GM23338 (cell line): ENCODE data around the gene DOCK10. TPM values are rescaled to one million over a fixed set of nuclear protein-coding genes. Genes with fewer than 3 reads are reported as not detected.

ENCODE experiments used
- ATAC-seq: fragments of 200-7000 bp; cut with Tn5 transposase; 3 replicates; pipeline ENCODE4 v1.9.1; 2020
- DNase-seq: peaks from one replicate; pipeline ENCODE4 v3.0.0-alpha.2; 2015; ENCODE audit warnings: low spot score
- H2AFZ ChIP-seq: fragments of 200-600 bp; sonication (generic); 2 replicates; pipeline ENCODE4 v1.8.0; 2016; ENCODE audit warnings: antibody characterized with exemption, mild to moderate bottlenecking, moderate library complexity
- H3F3A ChIP-seq: fragments of 200-600 bp; sonication (generic); replicated peaks from 2 replicates; pipeline ENCODE4 v1.8.0; 2017; ENCODE audit warnings: antibody characterized with exemption, mixed run types, low read depth
- H3K27ac ChIP-seq: fragments of 200-600 bp; sonication (generic); 2 replicates; pipeline ENCODE4 v1.6.1; 2016; ENCODE audit warnings: low read depth
- H3K27me3 ChIP-seq: fragments of 200-600 bp; sonication (generic); 2 replicates; pipeline ENCODE4 v1.8.0; 2016; ENCODE audit warnings: mild to moderate bottlenecking, mixed run types, moderate library complexity; ENCODE audit not compliant: insufficient read depth
- H3K36me3 ChIP-seq: fragments of 200-600 bp; sonication (generic); 2 replicates; pipeline ENCODE4 v1.8.0; 2016; ENCODE audit warnings: mild to moderate bottlenecking; ENCODE audit not compliant: insufficient read depth
- H3K4me1 ChIP-seq: fragments of 200-600 bp; sonication (generic); 2 replicates; pipeline ENCODE4 v1.8.0; 2016; ENCODE audit warnings: mild to moderate bottlenecking, moderate library complexity; ENCODE audit not compliant: insufficient read depth
- H3K4me2 ChIP-seq: fragments of 200-600 bp; sonication (generic); 2 replicates; pipeline ENCODE4 v1.7.1; 2017; ENCODE audit warnings: mixed run types
- H3K4me3 ChIP-seq: fragments of 200-600 bp; sonication (generic); 2 replicates; pipeline ENCODE4 v1.6.1; 2016; ENCODE audit warnings: mixed run types
- H3K79me2 ChIP-seq: fragments of 200-600 bp; sonication (generic); replicated peaks from 2 replicates; pipeline ENCODE4 v1.8.0; 2017; ENCODE audit warnings: mild to moderate bottlenecking; ENCODE audit not compliant: insufficient read depth
- H3K9me2 ChIP-seq: fragments of 200-600 bp; sonication (generic); 2 replicates; pipeline ENCODE4 v1.8.0; 2017; ENCODE audit not compliant: insufficient read depth
- H4K20me1 ChIP-seq: fragments of 200-600 bp; sonication (generic); replicated peaks from 2 replicates; pipeline ENCODE4 v1.8.0; 2017; ENCODE audit warnings: mild to moderate bottlenecking; ENCODE audit not compliant: insufficient read depth
- H3K27ac Mint-ChIP-seq: 2 replicates; pipeline ENCODE4 v1.8.0; 2020; ENCODE audit warnings: inconsistent platforms, mild to moderate bottlenecking, moderate library complexity, mixed read lengths
- H3K27me3 Mint-ChIP-seq: 3 replicates; pipeline ENCODE4 v1.8.0; 2022; ENCODE audit warnings: low read depth, mild to moderate bottlenecking, moderate library complexity, mixed read lengths, inconsistent platforms; ENCODE audit not compliant: insufficient read depth, poor library complexity
- H3K36me3 Mint-ChIP-seq: 3 replicates; pipeline ENCODE4 v1.8.0; 2021; ENCODE audit warnings: low read depth, mild to moderate bottlenecking, inconsistent platforms, moderate library complexity, mixed read lengths
- H3K4me1 Mint-ChIP-seq: 3 replicates; pipeline ENCODE4 v1.8.0; 2020; ENCODE audit warnings: mild to moderate bottlenecking, inconsistent platforms, mixed read lengths
- H3K4me3 Mint-ChIP-seq: 3 replicates; pipeline ENCODE4 v1.8.0; 2021; ENCODE audit warnings: moderate library complexity, mild to moderate bottlenecking, inconsistent platforms, mixed read lengths
- H3K9me3 Mint-ChIP-seq: 3 replicates; pipeline ENCODE4 v1.8.0; 2020; ENCODE audit warnings: moderate library complexity, mild to moderate bottlenecking, inconsistent platforms, mixed read lengths
- CREB1 ChIP-seq: fragments of 250-450 bp; sonication (Bioruptor Pico); IDR thresholded peaks from 2 replicates; pipeline ENCODE4 v1.5.0; 2020; ENCODE audit warnings: low read depth, mild to moderate bottlenecking, moderate library complexity
- EZH2phosphoT487 ChIP-seq: fragments of 200-600 bp; sonication (generic); IDR thresholded peaks from one replicate; pipeline ENCODE4 v1.8.1; 2018; ENCODE audit warnings: antibody characterized with exemption; ENCODE audit not compliant: unreplicated experiment
- JUNB ChIP-seq: IDR thresholded peaks from one replicate; pipeline ENCODE4 v1.6.1; 2016; ENCODE audit warnings: antibody characterized with exemption; ENCODE audit not compliant: unreplicated experiment
- NANOG ChIP-seq: IDR thresholded peaks from 2 replicates; pipeline ENCODE4 v1.6.1; 2016; ENCODE audit warnings: antibody characterized with exemption, borderline replicate concordance
- ZNF114 ChIP-seq: fragments of 250-450 bp; sonication (Bioruptor Pico); IDR thresholded peaks from 2 replicates; pipeline ENCODE4 v1.5.0; 2020; ENCODE audit warnings: mild to moderate bottlenecking, moderate library complexity
- ZNF462 ChIP-seq: fragments of 250-450 bp; sonication (Bioruptor Pico); IDR thresholded peaks from 2 replicates; pipeline ENCODE4 v1.5.0; 2020; ENCODE audit warnings: mild to moderate bottlenecking, moderate library complexity
- polyA plus RNA-seq: library from polyadenylated mRNA; unstranded; fragments of >200 nt; fragmentation: Nextera tagmentation; extraction: Ambion mirVana; gene quantifications from 2 replicates; pipeline ENCODE4 v1.2.1, GENCODE V29; 2016
- total RNA-seq: library from RNA; depleted of rRNA; stranded (reverse); fragments of >200 nt; shearing (Covaris generic); gene quantifications from 2 replicates; pipeline ENCODE4 v1.2.3, GENCODE V29; 2014

The DOCK10 gene
- total and polyA plus RNA-seq, 2 experiments from 2014 or later, result 1.0 to 1.7 TPM

GRCh38 chr2:224799691-224800090, 242.6 kb downstream of the DOCK10 start (continued):
- TF ChIP-seq NANOG, result no peak
- no peak for TF ChIP-seq ZNF114
- no peak for TF ChIP-seq CREB1 (CRISPR knock-in tag)
- no peak for TF ChIP-seq JUNB

GRCh38 chr2:224798180-224798579, 244.1 kb downstream of the DOCK10 start:
- Histone ChIP-seq H4K20me1 (no peaks in the 10 kb centered on the region), H3K9me2 (no peaks in the 10 kb centered on the region; the same call in 1 of the 2 replicates), H3K4me1 (no peaks in the 10 kb centered on the region), H3F3A (no peaks in the 10 kb centered on the region), H3K27me3 (no peaks in the 10 kb centered on the region), H3K4me2 (no peak overlapping the region), H2AFZ (no peak overlapping the region), H3K36me3 (no peaks in the 10 kb centered on the region), H3K79me2 (no peaks in the 10 kb centered on the region), H3K27ac (no peak overlapping the region), H3K4me3 (no peak overlapping the region)
- no peaks in the 10 kb centered on the region for H3K36me3 Mint-ChIP-seq
- H3K27me3 Mint-ChIP-seq, result peaks cover 2% of the 10 kb centered on the region
- ATAC-seq (no peak), DNase-seq (no peak)
- H3K9me3 Mint-ChIP-seq, result no peaks in the 10 kb centered on the region
- no peak overlapping the region for H3K4me3 Mint-ChIP-seq
- TF ChIP-seq EZH2phosphoT487 (no peak), ZNF462 (no peak)
- peaks cover 4% of the 10 kb centered on the region; the same call in 1 of the 3 replicates for H3K4me1 Mint-ChIP-seq
- H3K27ac Mint-ChIP-seq, result no peak overlapping the region; the same call in 1 of the 2 replicates
